GDM1 (cell line): ENCODE data around the gene NEO1.

Experiments
- DNase-seq: peaks from one replicate; lab custom pipeline; 2025; lab: John Stamatoyannopoulos, UW

NEO1 gene

DNA sequence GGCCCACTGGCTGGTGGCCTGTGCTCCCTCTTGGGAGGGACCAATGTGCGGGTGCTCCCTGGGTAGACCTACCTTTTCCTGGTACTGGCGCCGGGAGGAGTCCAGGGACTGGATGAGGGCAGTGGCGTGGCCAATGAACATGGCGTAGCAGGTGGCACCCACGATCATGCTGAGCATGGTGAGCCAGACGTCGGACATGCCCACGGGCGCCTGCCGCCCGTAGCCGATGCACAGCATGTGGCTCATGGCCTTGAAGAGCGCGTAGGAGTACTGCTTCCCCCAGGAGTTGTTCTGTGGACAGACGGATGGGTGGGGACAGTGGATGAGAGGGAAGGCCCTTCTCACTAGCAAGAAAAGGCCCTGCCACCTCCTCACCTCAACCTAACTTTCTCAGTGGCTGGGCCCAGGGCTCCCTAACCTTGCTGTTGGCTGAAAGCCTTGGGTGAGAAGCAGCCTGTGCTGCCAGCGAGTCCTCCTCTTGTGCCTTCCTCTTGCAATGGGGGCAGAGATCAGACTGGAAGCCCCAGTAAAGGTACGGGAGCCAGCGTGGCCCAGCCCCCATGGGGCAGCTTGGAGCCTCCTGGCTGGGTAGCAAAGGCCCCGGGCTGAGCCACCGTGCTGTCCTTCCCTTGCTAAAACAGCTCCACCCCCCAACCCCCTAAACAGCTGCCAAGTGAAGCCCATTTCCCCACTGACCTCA is 277.4 kb downstream of the NEO1 start:
- no peak for DNase-seq

DNA sequence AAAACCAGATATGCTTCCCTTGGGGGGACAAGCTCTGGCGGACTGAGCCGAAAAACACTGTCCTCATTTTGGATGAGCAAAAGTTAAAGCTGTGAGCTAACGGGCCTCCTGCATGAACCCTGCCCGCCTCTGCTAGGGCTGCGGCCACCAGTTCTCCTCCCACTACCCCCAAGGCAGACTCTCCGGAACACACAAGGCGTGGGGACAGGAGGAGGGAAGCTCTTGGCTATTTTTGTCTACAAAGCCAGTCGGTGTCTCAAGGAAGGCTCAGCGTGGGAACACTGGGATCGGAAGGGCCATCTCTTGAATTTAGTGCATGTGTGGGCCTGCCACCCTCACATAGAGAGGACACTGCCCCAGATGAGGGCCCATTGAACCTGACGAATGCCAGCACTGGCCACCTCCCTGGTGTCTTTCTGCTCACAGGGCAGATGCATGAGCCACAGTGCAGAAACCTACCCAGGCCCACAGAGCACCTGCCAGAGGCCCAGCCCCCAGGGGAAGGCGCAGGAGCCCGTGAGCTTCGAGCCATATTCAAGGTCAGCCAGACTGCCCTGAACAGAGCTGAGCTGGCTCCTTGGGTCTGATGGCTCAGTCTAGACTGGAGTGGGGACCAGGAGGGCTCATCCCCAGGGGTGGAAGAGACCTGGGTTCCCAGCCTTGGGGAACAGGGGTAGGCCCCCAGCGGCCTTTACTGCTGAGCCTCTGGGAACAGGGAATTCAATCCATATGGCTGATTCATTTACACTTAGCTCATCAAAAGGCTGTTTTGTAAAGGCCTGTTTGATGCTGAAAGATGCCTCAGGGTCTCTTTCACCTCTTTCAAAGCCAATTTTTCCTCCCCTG is 278.2 kb downstream of the NEO1 start:
- DNase-seq, result no peak

DNA sequence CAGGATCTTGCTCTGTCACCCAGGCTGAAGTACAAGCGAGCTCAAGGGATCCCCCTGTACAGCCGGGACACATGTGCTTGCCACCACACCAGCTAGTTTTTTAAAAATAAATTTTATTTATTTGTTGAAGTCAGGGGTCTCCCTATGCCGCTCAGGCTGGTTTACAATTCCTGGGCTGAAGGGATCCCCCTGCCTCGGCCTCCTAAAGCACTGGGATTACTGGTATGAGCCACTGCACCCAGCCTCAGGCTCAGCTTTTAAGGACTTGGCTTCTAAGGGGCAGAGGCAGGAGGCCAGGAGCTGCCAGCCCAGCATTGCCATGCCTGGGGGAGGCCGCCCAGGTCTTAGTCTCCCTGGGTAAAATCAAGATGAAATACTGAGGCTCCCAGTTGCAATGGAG is 279.2 kb downstream of the NEO1 start:
- DNase-seq, result no peak

- no peak for DNase-seq
Observed at GRCh38 chr15:73331991-73332925, 280.0 kb downstream of the NEO1 start.

DNA sequence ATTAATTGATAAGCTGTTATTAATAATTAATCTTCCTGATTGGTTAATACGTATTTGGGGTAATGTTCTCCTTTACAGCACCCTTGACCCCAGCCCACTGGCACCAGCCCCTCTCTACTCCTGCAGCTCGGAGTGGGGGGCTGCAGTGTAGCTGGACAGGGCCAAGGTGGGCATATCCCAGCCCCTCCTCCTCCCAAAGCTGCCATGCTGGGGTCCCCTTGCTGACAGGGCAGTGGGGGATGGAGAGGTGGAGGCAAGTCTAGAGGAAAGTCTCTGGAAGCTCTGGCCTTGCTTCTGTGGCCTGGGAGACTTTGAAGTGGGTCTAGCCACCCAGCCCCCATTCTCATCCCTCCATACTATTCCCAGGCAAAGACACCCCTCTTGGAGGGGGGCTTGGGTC is 280.7 kb downstream of the NEO1 start:
- DNase-seq, result no peak

DNA sequence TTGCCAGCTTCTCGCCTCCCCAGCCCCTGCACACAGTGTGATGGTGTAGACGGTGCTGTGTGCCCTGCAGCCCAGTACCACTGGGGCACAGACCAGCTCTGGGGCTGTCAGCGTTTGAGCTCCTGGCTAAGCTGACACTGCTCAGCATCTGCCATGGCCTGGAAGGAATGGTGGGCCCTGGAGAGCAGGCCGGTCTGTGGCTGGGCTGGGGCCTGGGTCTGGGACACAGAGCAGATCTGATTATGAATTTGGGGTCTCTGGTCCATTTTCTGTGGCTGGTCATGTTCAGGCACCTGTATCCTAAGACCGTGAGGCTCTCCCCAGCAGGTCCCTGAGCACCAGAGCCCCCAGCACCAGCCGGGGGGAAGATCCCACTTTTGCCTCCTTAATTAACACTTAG is 281.8 kb downstream of the NEO1 start:
- DNase-seq, result no peak

GRCh38 chr15:73335026-73335425 is 282.8 kb downstream of the NEO1 start:
- no peak for DNase-seq

DNA sequence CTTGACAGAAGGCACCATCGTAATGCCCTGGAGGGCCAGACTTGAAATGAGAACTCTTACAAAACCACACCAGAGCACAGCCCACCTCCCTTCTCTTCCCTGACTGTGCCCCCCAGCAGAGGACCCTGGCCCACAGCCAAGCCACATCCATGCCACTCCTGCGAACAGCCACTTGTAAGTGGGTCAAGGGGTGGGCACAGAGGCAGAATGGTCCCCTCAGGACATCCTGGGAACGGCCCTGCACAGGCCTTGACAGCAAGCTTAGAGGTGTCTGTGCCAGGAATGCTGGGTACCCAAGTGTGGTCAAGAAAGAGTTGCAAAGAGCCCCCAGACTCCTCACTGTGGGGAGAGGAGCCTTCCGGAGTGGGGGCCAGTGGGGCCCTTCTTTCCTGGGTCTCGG is 283.2 kb downstream of the NEO1 start:
- DNase-seq, result no peak

DNA sequence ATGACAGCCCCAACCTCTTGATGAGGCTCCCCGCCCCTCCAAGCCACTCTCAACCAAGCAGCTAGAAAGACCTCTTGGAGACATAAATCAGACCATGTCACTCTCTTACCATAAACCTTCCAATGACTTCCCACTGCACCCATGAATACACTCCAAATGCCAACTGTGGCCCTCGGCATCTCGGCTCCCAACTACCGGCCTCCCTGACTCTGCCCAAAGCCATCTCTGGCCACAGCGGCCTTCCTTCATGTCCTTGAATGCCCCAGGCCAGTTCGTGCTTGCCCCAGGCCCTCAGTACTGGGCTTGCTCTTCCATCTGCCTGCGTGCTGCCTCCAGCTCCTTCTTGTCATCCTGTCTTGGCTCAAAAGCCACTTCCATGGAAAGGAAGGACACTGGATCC is 284.5 kb downstream of the NEO1 start:
- no peak for DNase-seq

GRCh38 chr15:73337187-73337586 is 284.9 kb downstream of the NEO1 start:
- DNase-seq, result no peak

DNA sequence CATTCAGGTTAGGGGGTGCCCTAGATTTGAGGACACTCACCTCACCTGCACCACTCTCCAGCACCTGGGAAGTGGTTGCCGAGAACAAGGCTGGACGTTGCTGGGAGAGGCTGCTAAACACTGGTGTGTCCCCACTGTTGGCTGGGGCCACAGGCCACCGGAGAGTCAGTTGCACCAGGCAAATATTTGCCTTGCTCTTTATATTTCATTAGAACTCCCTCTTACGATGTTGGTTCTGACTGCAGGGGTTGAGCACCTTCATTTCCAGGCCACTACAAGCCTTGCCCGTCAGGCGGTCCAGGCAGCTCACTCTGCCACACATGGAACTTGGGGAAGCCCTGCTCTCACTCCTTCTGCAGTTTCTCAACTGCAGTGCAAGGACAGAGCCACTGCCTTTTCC is 285.8 kb downstream of the NEO1 start:
- no peak for DNase-seq

- no peak for DNase-seq
Observed at GRCh38 chr15:73338606-73339374, 286.5 kb downstream of the NEO1 start.

DNA sequence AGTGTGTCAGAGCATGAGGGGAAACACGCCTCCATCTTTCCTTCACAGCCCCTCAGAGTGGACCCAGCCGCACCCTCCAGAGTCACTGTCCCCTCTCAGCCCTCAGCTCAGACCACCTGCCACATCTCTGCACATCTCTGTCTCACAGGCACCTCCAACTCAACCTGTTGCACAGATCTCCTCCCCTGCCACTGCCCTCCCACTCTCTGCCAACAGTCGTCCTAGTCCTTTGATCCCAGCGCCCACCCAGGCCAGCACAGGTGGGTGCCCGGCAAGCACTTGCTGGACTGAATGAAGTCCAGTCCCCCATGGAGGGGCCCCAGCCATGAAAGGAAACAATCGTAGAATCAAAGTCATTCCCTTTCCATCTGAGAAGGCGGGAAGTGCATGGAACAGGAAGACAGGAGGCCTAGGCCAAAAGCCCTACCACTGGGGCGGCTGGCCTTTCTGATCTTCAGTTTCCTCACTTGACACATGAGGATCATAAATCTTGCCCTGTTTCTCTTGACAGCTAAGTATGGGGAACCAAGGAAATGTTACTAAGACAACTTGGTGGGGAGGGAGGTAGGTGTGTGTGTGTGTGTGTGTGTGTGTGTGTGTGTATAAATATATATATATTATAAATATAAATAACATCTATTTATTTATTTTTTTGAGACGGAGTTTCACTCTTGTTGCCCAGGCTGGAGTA is 288.4 kb downstream of the NEO1 start:
- DNase-seq, result no peak

DNA sequence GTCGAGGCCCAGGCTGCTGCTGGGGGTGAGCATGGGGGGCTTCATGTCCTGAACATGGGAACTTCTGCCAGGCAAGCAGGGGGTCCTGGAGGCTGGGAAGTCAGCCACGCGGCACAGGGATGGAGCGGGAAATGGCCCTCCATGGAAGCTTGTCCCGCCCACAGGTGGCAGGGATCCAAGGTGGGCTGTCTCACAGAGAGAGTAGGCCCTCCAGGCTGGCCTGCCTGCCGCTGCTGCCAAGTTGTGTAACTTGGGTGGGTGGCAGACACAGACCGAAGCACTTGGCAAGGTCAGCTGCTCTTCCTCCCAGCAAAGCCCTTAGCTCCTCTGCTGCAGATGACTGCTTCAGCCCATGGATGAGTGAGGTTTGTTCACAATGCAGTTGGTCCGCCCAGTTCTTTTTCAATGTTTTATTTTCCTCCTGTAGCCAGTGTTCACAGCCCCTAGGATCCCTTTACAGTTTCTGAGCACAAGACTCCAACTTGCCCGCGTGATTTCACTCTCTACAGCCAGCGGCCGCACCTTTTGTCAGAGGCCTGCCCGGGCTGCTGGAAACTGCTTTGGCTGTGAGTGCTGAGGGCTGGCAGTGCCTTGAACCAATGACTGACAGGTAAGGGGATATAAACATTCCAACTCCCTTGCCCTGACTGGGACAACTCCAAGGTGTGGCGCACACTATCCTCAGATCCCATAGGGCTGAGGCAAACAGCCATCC is 289.8 kb downstream of the NEO1 start:
- DNase-seq, result no peak

GRCh38 chr15:73344056-73344455 is 291.8 kb downstream of the NEO1 start:
- no peak for DNase-seq

DNA sequence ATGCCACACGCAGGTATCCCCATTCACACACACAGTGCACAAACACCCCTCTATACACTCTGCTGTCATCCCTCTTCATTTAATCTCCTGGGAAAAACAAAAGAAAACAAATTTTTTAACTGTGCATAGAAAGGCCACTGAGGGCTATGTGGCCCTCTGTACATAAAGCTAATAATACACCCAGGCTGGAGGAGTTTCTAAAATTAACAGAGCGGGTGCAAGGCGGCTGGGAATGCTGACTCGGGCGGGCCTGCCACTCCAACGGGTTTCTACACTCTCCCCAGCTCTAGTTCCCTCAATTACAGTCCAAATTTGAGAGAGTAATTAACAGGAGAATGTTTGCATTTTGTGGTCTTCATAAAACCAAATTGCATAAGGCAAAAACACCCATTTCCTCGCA is 293.4 kb downstream of the NEO1 start:
- no peak for DNase-seq

DNA sequence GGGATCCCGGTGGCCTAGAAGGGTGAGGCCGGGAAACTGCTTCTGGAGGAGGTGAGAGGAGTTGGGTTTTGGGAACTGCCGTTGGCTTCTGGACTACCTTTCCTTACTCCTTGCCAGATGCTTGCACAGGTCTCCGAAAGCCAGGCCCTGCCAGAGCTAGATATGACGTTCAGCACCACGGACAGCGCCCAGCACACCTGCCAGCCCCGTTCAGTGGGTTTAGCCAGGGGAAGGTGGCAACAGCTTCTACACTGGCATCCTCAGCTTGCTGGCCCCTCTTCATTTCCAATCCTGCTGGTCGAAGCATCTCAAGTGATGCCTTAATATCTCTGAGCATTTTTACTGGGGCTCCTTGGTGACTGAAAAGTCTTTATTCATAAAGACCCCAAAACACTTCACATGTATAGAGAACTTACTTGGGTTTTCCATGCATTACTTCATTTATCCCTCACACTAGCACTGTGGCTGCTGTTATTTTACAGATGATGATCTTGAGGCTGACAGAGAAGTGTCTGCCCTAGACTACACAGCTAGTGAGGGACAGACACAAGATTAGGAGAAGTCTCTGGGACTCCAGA is 294.6 kb downstream of the NEO1 start:
- DNase-seq, result no peak

DNA sequence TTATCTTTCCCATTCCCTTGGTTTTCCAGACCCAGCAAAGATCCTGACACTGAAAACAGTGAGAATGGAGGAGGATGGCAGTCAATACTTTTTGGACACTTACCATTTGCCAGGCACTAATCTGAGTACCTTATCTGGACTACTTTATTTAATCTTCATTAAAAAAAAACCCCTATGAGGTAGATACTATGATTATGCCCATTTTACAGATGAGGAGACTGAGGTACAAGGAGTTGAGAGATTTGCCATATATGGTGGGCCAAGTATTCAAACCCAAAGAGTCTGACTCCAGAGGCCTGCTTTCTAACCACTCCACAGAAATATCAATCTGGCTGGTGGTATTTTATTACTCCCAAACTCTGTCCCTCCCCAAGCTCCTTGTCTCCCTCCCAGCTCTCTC is 296.9 kb downstream of the NEO1 start:
- DNase-seq, result no peak

DNA sequence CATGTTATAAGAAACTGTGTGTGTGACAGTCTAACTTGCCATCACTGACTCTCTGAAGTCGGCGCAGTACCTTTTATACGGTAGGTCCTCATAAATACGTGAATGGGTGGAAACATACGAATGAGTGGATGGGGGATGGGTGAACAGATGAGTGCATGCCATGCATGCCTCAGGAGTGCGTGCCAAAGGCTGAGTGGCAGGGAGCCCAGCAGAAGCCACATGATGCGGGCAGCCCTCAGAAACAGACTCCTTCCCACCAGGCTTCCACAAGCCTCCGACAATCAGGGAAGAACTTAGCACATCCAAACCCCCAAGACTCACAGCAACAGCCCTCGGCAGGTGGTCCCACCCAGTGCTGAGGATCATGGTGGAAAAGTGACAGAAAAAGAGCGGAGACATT is 299.8 kb downstream of the NEO1 start:
- DNase-seq, result no peak

DNA sequence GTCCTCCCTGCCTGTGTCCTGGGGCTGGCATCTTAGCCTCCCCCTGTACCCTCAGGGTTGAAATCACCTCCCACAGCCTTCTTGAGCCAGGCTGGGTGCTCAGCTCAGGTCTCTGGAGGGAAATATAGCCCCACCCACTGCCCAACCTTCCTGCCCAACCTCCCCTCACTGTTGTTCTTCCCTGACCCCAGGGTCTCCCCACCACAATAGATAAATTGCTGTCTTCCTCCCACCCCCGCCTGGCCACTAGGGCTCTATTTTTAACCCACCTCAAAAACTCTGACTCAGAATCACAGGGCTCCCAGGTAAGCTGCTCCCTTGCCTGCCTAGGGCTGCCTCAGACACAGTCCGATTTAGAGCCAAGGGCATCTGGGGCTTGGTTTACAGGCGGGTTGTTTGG is 301.5 kb downstream of the NEO1 start:
- DNase-seq, result no peak
